ENCODE data around the gene FHL1. TPM values are rescaled to one million over a fixed set of nuclear protein-coding genes. Genes with fewer than 3 reads are reported as not detected.

FHL1 gene
- total RNA-seq, 1 experiment from 2014 or later = 20.0 TPM

GRCh38 chrX:136194536-136194935 is 47.2 kb downstream of the FHL1 start:
- CTCF ChIA-PET = no interaction called here
- H3K9ac ChIP-seq (ENCODE audit: low read length) = no peak overlapping the region
- H3K36me3 ChIP-seq (ENCODE audit: control insufficient read depth in 1 of 2, insufficient read depth in 2 of 2, low read length in 2 of 2) = no peaks in the 10 kb centered on the region
- no peak for TF ChIP-seq ZBTB33 (IDR thresholded peaks at IDR 0.05; ENCODE audit: extremely low read depth, insufficient replicate concordance, low read length)
- TF ChIP-seq EGR1 (IDR thresholded peaks at IDR 0.05; ENCODE audit: low read depth) = no peak
- TF ChIP-seq CTCF (IDR thresholded peaks at IDR 0.05 in 2 of 3, conservative IDR thresholded peaks at IDR 0.05 in 1 of 3; ENCODE audit: borderline replicate concordance in 1 of 3, insufficient read depth in 1 of 3, low read depth in 2 of 3, low read length in 2 of 3) = no peak
- no peak for TF ChIP-seq FOSL1 (IDR thresholded peaks at IDR 0.05; ENCODE audit: low read depth)
- TF ChIP-seq ATF3 (IDR thresholded peaks at IDR 0.05) = no peak
- no peak for TF ChIP-seq ZNF274 (IDR thresholded peaks at IDR 0.05; ENCODE audit: low read depth, low read length)
- no peak for TF ChIP-seq CEBPB (IDR thresholded peaks at IDR 0.05; ENCODE audit: low read depth)
- TF ChIP-seq CBX3 (IDR thresholded peaks at IDR 0.05; ENCODE audit: low read depth) = no peak
- TF ChIP-seq SRF (IDR thresholded peaks at IDR 0.05; ENCODE audit: low read depth) = no peak
- no peak for TF ChIP-seq SP1 (IDR thresholded peaks at IDR 0.05; ENCODE audit: low read depth)
- TF ChIP-seq MAX (IDR thresholded peaks at IDR 0.05) = no peak
- TF ChIP-seq POLR2A (IDR thresholded peaks at IDR 0.05; ENCODE audit: borderline replicate concordance, extremely low read depth, insufficient read depth, insufficient read length) = no peak
- no peak for TF ChIP-seq TCF7L2 (IDR thresholded peaks at IDR 0.05; ENCODE audit: borderline replicate concordance, extremely low read depth, insufficient read depth, insufficient read length)
- TF ChIP-seq YY1 (IDR thresholded peaks at IDR 0.05; ENCODE audit: extremely low read depth, insufficient replicate concordance, low read depth, low read length) = no peak
- TF ChIP-seq SIN3A (IDR thresholded peaks at IDR 0.05; ENCODE audit: low read depth) = no peak
- no peak for TF ChIP-seq ELF1 (IDR thresholded peaks at IDR 0.05; ENCODE audit: borderline replicate concordance, low read depth)
- no peak for TF ChIP-seq EZH2 (IDR thresholded peaks at IDR 0.05)
- no peak overlapping the region for H3K4me2 ChIP-seq (ENCODE audit: low read length)
- RAD21 ChIA-PET (ENCODE audit: low non-redundant PET in 1 of 2, low total read pairs in 2 of 2, uncharacterized antibody in 2 of 2, unreplicated experiment in 2 of 2) = no interaction called here
- no peaks in the 10 kb centered on the region for H3K27me3 ChIP-seq (ENCODE audit: insufficient read depth, low read length)
- intact Hi-C loops (cut with micrococcal nuclease) = no loop called here
- no peak for ATAC-seq
- no peaks in the 10 kb centered on the region for H3K79me2 ChIP-seq (ENCODE audit: insufficient read depth, low read length)
- BruUV-seq (replicated peaks) = no TSS peak
- no peaks in the 10 kb centered on the region for H3K4me1 ChIP-seq (ENCODE audit: control insufficient read depth in 1 of 2, insufficient read depth in 2 of 2, low read length in 2 of 2)
- POLR2A ChIA-PET = no interaction called here
- no peaks in the 10 kb centered on the region for H4K20me1 ChIP-seq (ENCODE audit: insufficient read depth)
- no peak overlapping the region for H3K27ac ChIP-seq (ENCODE audit: low read depth, low read length)
- H3K9me3 ChIP-seq (ENCODE audit: control insufficient read depth in 1 of 2, insufficient read depth in 1 of 2, low read depth in 1 of 2, low read length in 2 of 2) = no peaks in the 10 kb centered on the region
- no peak overlapping the region for H2AFZ ChIP-seq (ENCODE audit: low read depth, low read length, poor library complexity, severe bottlenecking)
- DNase-seq (ENCODE audit: low read depth, low spot score) = no peak
- H3K9me2 ChIP-seq (ENCODE audit: insufficient read depth) = no peaks in the 10 kb centered on the region
- no peak overlapping the region for H3K4me3 ChIP-seq (replicated peaks in 1 of 2; ENCODE audit: low read depth in 1 of 2, low read length in 2 of 2)
